Measurements from ENCODE around the gene ARL4C. TPM values are rescaled to one million over a fixed set of nuclear protein-coding genes. Genes with fewer than 3 reads are reported as not detected.
"Not testable (repeated sequence)": the region's sequence is repeated elsewhere in the genome, so short reads cannot be mapped to it uniquely, and the experiment has no call there.

Gene ARL4C
- total RNA-seq, 4 donors from 2014 or later, result 0.32 to 3.6 (median 0.46) TPM

DNA sequence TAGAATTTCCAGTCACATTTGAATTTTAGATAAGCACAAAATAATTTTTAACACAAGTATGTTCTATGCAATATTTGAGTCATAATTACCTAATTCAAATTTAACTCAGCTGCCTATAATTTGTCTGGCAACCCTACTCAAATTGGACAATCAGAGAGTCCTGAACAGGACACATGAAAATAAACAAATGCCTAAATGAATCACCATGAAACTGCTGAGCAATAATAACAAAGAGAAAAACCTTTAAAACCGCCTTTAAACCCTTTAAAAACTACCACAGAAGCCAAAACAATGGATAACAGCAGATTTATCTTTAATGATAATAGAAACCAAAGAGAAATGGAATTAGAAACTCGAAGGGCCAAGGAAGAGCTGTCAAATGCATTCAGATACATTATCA is 39.5 kb downstream of the ARL4C start:
- Histone ChIP-seq H3K4me1 (no peaks in the 10 kb centered on the region), H3K27ac (no peak overlapping the region), H3K27me3 (no peaks in the 10 kb centered on the region), H3K36me3 (no peaks in the 10 kb centered on the region), H3K9me3 (no peaks in the 10 kb centered on the region), H3K4me3 (no peak overlapping the region)
- DNase-seq (no peak), ATAC-seq (no peak)
- intact Hi-C loops (cut with DNase I; ENCODE audit: low total_unique reads), result no loop called here
- TF ChIP-seq, protein P1, sequence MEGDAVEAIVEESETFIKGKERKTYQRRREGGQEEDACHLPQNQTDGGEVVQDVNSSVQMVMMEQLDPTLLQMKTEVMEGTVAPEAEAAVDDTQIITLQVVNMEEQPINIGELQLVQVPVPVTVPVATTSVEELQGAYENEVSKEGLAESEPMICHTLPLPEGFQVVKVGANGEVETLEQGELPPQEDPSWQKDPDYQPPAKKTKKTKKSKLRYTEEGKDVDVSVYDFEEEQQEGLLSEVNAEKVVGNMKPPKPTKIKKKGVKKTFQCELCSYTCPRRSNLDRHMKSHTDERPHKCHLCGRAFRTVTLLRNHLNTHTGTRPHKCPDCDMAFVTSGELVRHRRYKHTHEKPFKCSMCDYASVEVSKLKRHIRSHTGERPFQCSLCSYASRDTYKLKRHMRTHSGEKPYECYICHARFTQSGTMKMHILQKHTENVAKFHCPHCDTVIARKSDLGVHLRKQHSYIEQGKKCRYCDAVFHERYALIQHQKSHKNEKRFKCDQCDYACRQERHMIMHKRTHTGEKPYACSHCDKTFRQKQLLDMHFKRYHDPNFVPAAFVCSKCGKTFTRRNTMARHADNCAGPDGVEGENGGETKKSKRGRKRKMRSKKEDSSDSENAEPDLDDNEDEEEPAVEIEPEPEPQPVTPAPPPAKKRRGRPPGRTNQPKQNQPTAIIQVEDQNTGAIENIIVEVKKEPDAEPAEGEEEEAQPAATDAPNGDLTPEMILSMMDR (IDR thresholded peaks at IDR 0.05 in 4 of 5, conservative IDR thresholded peaks at IDR 0.05 in 1 of 5), result no peak
- no peak for TF ChIP-seq POLR2A (IDR thresholded peaks at IDR 0.05)
- in situ Hi-C loops (cut with MboI; ENCODE audit: low sequenced_read_pairs in 4 of 4), result no loop called here

DNA sequence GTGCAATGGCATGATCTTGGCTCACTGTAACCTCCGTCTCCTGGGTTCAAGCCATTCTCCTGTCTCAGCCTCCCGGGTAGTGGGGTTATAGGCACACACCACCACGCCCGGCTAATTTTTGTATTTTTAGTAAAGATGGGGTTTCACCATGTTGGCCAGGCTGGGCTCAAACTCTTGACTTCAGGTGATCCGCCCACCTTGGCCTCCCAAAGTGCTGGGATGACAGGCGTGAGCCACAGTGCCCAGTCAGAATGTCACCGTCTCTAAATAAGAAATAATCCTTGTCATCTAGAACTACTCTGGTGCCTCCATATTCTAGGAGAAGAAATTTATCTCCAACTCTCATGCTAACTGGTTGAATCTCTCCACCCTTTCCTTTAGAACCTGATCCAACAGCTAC is 41.6 kb downstream of the ARL4C start:
- H3K27me3 ChIP-seq; H3K36me3 ChIP-seq; ATAC-seq; DNase-seq; H3K4me1 ChIP-seq; H3K27ac ChIP-seq; in situ Hi-C loops (cut with MboI; ENCODE audit: low sequenced_read_pairs in 4 of 4); H3K4me3 ChIP-seq; H3K9me3 ChIP-seq; intact Hi-C loops (cut with DNase I; ENCODE audit: low total_unique reads): not testable (repeated sequence)

GRCh38 chr2:234454433-234454832 is 42.4 kb downstream of the ARL4C start:
- no peaks in the 10 kb centered on the region for H3K9me3 ChIP-seq
- H3K4me3 ChIP-seq, result no peak overlapping the region
- in situ Hi-C loops (cut with MboI; ENCODE audit: low sequenced_read_pairs in 4 of 4), result no loop called here
- no peaks in the 10 kb centered on the region for H3K4me1 ChIP-seq
- no peaks in the 10 kb centered on the region for H3K27me3 ChIP-seq
- no peak for ATAC-seq
- intact Hi-C loops (cut with DNase I; ENCODE audit: low total_unique reads), result no loop called here
- TF ChIP-seq, protein P1 (IDR thresholded peaks at IDR 0.05 in 4 of 5, conservative IDR thresholded peaks at IDR 0.05 in 1 of 5), result no peak
- no peak for TF ChIP-seq POLR2A (IDR thresholded peaks at IDR 0.05)
- no peak overlapping the region for H3K27ac ChIP-seq
- no peak for DNase-seq
- H3K36me3 ChIP-seq, result no peaks in the 10 kb centered on the region

- intact Hi-C loops (cut with DNase I; ENCODE audit: low total_unique reads), result no loop called here
- ATAC-seq, result peak in 1 of 2 donors; percentile 26
- TF ChIP-seq, protein P1 (IDR thresholded peaks at IDR 0.05 in 4 of 5, conservative IDR thresholded peaks at IDR 0.05 in 1 of 5), result no peak
- no peak for TF ChIP-seq POLR2A (IDR thresholded peaks at IDR 0.05)
- Histone ChIP-seq H3K4me1 (no peaks in the 10 kb centered on the region), H3K27ac (no peak overlapping the region), H3K27me3 (no peaks in the 10 kb centered on the region), H3K4me3 (no peak overlapping the region), H3K36me3 (no peaks in the 10 kb centered on the region), H3K9me3 (no peaks in the 10 kb centered on the region)
- no peak for DNase-seq
- in situ Hi-C loops (cut with MboI; ENCODE audit: low sequenced_read_pairs in 4 of 4), result no loop called here
Measured at GRCh38 chr2:234453216-234453615, 43.7 kb downstream of the ARL4C start.

DNA sequence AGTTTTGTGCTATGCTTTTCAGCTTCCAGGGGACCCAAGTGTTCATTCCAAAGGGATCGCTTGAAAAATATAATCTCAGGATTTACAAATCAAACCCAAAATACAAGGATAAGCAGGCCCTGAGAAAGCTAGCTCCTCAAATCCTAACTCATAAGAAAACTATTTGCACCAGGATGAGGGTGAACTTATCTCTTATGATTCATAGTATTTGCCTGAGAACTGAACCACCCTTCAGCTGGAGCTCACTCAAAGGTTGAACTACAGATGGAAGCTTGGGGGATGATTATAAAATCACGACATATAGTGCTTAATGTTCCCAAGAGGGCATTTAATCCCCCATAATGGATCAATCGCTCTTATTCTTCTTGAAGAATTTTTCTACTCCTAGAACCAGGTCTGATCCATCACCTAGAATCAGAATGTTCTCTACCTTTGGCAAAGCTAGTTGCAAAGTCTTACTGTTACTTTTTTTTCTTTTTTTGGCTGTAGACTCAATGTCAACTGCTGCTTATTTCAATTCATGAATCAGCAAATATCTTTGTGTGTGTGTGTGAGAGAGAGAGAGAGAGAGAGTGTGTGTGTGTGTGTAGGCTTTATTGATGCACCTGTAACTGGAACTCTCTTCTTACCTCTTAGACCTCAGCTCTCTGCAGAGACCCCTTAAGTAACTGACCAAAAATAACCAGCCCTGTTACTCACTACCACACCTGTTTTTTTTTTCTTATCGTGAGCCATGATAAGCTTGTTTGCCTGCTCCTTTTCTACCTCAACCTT is 44.8 kb downstream of the ARL4C start:
- no peak overlapping the region for H3K27ac ChIP-seq
- intact Hi-C loops (cut with DNase I; ENCODE audit: low total_unique reads), result no loop called here
- H3K9me3 ChIP-seq, result no peaks in the 10 kb centered on the region
- H3K27me3 ChIP-seq, result no peaks in the 10 kb centered on the region
- H3K4me3 ChIP-seq, result no peak overlapping the region
- H3K4me1 ChIP-seq, result no peaks in the 10 kb centered on the region
- H3K36me3 ChIP-seq, result no peaks in the 10 kb centered on the region
- in situ Hi-C loops (cut with MboI; ENCODE audit: low sequenced_read_pairs in 4 of 4), result no loop called here
- DNase-seq (no peak), ATAC-seq (no peak)
- TF ChIP-seq, protein P1 (IDR thresholded peaks at IDR 0.05 in 4 of 5, conservative IDR thresholded peaks at IDR 0.05 in 1 of 5), result no peak
- no peak for TF ChIP-seq POLR2A (IDR thresholded peaks at IDR 0.05)
